Vagina (tissue), 2 donors: Measurements from ENCODE around the gene TTLL12. TPM values are rescaled to one million over a fixed set of nuclear protein-coding genes. Genes with fewer than 3 reads are reported as not detected.

ENCODE experiments used
- DNase-seq, 2 donors: peaks; one replicate each; pipeline ENCODE4 v3.0.0-alpha.2; 2017; ENCODE audit errors: extremely low spot score in 2 of 2
- H3K27ac ChIP-seq: fragments of 200-600 bp; sonication (generic); one replicate; pipeline ENCODE4 v1.5.1; 2019
- H3K27me3 ChIP-seq: fragments of 200-600 bp; sonication (generic); one replicate; pipeline ENCODE4 v1.5.1; 2019
- H3K36me3 ChIP-seq, 2 donors: fragments of 200-600 bp; sonication (generic); one replicate each; pipeline ENCODE4 v1.5.1; 2017 to 2019
- H3K4me1 ChIP-seq: fragments of 200-600 bp; sonication (generic); one replicate; pipeline ENCODE4 v1.5.1; 2019
- H3K4me3 ChIP-seq, 2 donors: fragments of 200-600 bp; sonication (generic); 1 replicate in 1 of 2; 2 replicates in 1 of 2; pipeline ENCODE4 v1.5.1; 2016 to 2019
- H3K9me3 ChIP-seq: fragments of 200-600 bp; sonication (generic); one replicate; pipeline ENCODE4 v1.5.1; 2019
- POLR2A ChIP-seq, 2 donors: fragments of 450-650 bp; IDR thresholded peaks; one replicate each; pipeline ENCODE4 v1.6.1; 2017; ENCODE audit warnings: antibody characterized with exemption in 2 of 2, mild to moderate bottlenecking in 2 of 2, moderate library complexity in 2 of 2
- POLR2AphosphoS5 ChIP-seq, 2 donors: sonication (generic); formaldehyde crosslinking; IDR thresholded peaks; one replicate each; pipeline ENCODE4 v1.9.0; 2017; ENCODE audit warnings: antibody characterized with exemption in 2 of 2, mild to moderate bottlenecking in 2 of 2, low read depth in 1 of 2; ENCODE audit not compliant: insufficient read depth in 1 of 2
- intact Hi-C: fragments of 100-400 bp; cut with DNase I; formaldehyde crosslinking; loops from one replicate; pipeline ENCODE4 v1.15.1; 2023
- total RNA-seq: library from RNA; depleted of rRNA; stranded (reverse); fragments of >200 nt; gene quantifications from one replicate; pipeline ENCODE4 v1.2.3, GENCODE V29; 2016
- TF ChIP-seq, protein P1 (sequence below), 3 experiments: fragments of 450-650 bp in 2 of 3; fragments of 200-600 bp in 1 of 3; sonication (generic) in 1 of 3; IDR thresholded peaks; one replicate each; pipeline ENCODE4 v1.5.1; 2017 to 2019; ENCODE audit warnings: antibody characterized with exemption in 3 of 3, mild to moderate bottlenecking in 2 of 3, moderate library complexity in 2 of 3

The TTLL12 gene
- total RNA-seq, 1 donor from 2014 or later: 56.2 TPM

DNA sequence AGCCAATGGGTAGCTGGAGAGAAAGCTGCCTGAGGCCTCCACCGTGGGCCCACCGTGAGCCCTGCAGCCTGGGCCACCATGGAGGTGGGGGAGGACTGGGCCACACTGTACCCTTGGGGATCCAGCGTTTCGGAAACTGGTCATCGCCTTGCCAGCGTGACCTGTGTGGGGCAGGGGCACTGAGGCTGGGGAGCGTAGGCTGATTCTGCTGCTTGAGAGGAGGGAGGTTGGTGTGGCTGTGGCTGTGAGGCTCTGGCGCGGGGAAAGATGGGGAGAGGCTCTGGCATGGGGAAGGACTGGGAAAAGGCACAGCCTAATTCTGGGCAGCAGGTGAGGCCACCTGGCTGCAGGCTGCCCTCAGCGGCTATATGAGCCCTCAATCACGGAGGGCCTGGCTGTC, 12.6 kb upstream of the TTLL12 start:
- no peak for DNase-seq
- H3K27ac ChIP-seq: no peak overlapping the region
- intact Hi-C loops: no loop called here
- H3K9me3 ChIP-seq: no peaks in the 10 kb centered on the region
- no peaks in the 10 kb centered on the region for H3K4me1 ChIP-seq
- no peak overlapping the region for H3K4me3 ChIP-seq
- no peaks in the 10 kb centered on the region for H3K36me3 ChIP-seq
- TF ChIP-seq, protein P1, sequence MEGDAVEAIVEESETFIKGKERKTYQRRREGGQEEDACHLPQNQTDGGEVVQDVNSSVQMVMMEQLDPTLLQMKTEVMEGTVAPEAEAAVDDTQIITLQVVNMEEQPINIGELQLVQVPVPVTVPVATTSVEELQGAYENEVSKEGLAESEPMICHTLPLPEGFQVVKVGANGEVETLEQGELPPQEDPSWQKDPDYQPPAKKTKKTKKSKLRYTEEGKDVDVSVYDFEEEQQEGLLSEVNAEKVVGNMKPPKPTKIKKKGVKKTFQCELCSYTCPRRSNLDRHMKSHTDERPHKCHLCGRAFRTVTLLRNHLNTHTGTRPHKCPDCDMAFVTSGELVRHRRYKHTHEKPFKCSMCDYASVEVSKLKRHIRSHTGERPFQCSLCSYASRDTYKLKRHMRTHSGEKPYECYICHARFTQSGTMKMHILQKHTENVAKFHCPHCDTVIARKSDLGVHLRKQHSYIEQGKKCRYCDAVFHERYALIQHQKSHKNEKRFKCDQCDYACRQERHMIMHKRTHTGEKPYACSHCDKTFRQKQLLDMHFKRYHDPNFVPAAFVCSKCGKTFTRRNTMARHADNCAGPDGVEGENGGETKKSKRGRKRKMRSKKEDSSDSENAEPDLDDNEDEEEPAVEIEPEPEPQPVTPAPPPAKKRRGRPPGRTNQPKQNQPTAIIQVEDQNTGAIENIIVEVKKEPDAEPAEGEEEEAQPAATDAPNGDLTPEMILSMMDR (IDR thresholded peaks at IDR 0.05): no peak
- no peak for TF ChIP-seq POLR2AphosphoS5 (IDR thresholded peaks at IDR 0.05; ENCODE audit: insufficient read depth in 1 of 2, low read depth in 1 of 2)
- H3K27me3 ChIP-seq: no peaks in the 10 kb centered on the region

- H3K4me1 ChIP-seq: no peaks in the 10 kb centered on the region
- no peak for DNase-seq
- no peak overlapping the region for H3K4me3 ChIP-seq
- no peaks in the 10 kb centered on the region for H3K36me3 ChIP-seq
- H3K9me3 ChIP-seq: no peaks in the 10 kb centered on the region
- intact Hi-C loops: no loop called here
- TF ChIP-seq POLR2A (IDR thresholded peaks at IDR 0.05) (no peak), POLR2AphosphoS5 (IDR thresholded peaks at IDR 0.05; ENCODE audit: insufficient read depth in 1 of 2, low read depth in 1 of 2) (no peak)
- TF ChIP-seq, protein P1 (IDR thresholded peaks at IDR 0.05): no peak
- no peak overlapping the region for H3K27ac ChIP-seq
- no peaks in the 10 kb centered on the region for H3K27me3 ChIP-seq
Measured at GRCh38 chr22:43198936-43199335, 12.0 kb upstream of the TTLL12 start.

DNA sequence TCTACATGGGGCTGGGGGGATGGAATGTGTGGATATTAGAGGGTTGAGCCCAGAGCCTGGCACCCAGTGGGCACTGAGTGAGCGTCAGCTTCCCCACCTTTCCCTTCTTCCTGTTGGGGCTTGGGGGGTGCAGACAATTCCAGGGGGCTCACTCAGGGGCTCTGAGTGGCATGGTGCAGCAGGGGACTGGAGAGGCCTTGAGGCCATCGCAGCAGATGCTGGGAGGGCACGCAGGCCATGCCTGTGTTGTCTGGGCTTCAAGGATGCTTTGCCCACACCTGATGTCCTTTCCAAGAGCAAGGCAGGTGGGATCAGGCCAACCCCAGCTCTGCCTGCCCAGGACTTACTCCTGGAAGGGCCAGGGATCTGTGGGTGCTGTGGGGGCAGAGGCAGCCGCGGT, 11.2 kb upstream of the TTLL12 start:
- H3K9me3 ChIP-seq: no peaks in the 10 kb centered on the region
- H3K27me3 ChIP-seq: no peaks in the 10 kb centered on the region
- intact Hi-C loops: no loop called here
- no peak overlapping the region for H3K4me3 ChIP-seq
- TF ChIP-seq POLR2AphosphoS5 (IDR thresholded peaks at IDR 0.05; ENCODE audit: insufficient read depth in 1 of 2, low read depth in 1 of 2) (no peak), POLR2A (IDR thresholded peaks at IDR 0.05) (no peak)
- TF ChIP-seq, protein P1 (IDR thresholded peaks at IDR 0.05): no peak
- no peaks in the 10 kb centered on the region for H3K36me3 ChIP-seq
- no peak overlapping the region for H3K27ac ChIP-seq
- no peak for DNase-seq
- H3K4me1 ChIP-seq: no peaks in the 10 kb centered on the region

DNA sequence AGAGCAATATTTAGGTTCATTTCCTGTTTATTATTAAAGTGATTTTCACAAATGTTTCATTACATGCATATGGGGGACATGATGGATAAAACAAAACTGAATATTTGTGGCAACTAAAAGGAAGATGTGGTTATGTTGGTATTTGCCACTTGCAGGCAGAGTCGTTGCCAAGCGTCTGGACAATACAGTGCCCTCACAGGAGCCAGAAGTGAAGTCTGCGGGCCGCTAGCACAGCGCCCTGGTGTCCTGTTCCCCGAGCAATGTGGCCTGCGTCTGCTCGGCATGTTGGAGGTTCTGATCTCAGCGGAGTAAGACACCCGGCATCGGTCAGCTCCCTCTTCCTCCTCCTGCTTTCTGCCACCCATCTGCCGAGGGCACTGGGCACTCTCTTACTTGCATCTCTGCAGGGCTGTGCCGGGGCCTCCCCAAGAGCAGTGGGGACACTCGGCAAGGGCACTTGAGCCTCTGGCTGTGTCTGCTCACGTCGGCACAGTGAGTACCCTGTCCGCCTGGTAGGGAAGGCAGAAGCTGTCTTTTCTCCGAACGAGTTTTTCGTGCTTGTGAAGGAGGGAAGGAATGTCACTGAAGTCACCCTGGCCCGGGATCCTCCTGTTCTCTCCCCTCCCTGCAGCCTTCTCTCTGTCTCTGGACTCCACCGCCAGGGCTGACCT, 10.5 kb upstream of the TTLL12 start:
- TF ChIP-seq POLR2AphosphoS5 (IDR thresholded peaks at IDR 0.05; ENCODE audit: insufficient read depth in 1 of 2, low read depth in 1 of 2) (no peak), POLR2A (IDR thresholded peaks at IDR 0.05) (no peak)
- TF ChIP-seq, protein P1 (IDR thresholded peaks at IDR 0.05): no peak
- intact Hi-C loops: no loop called here
- Histone ChIP-seq H3K4me1 (no peaks in the 10 kb centered on the region), H3K4me3 (no peak overlapping the region), H3K9me3 (no peaks in the 10 kb centered on the region), H3K27me3 (no peaks in the 10 kb centered on the region), H3K27ac (no peak overlapping the region), H3K36me3 (no peaks in the 10 kb centered on the region)
- no peak for DNase-seq

- H3K27ac ChIP-seq: no peak overlapping the region
- TF ChIP-seq POLR2A (IDR thresholded peaks at IDR 0.05): no peak
- TF ChIP-seq POLR2AphosphoS5 (IDR thresholded peaks at IDR 0.05; ENCODE audit: insufficient read depth in 1 of 2, low read depth in 1 of 2): no peak
- TF ChIP-seq, protein P1 (IDR thresholded peaks at IDR 0.05): no peak
- H3K4me1 ChIP-seq: peaks cover 7% of the 10 kb centered on the region
- DNase-seq: no peak
- H3K9me3 ChIP-seq: no peaks in the 10 kb centered on the region
- no peaks in the 10 kb centered on the region for H3K27me3 ChIP-seq
- no peak overlapping the region for H3K4me3 ChIP-seq
- no peaks in the 10 kb centered on the region for H3K36me3 ChIP-seq
- intact Hi-C loops: no loop called here
Measured at GRCh38 chr22:43191831-43192230, 4.9 kb upstream of the TTLL12 start.
